NCI-H82 treated with DMSO at 0.1 percent for 48 hours (cell line): ENCODE results near the gene TRIM73.
"Not testable (repeated sequence)": the region's sequence is repeated elsewhere in the genome, so short reads cannot be mapped to it uniquely, and the experiment has no call there.

ENCODE experiments used
- DNase-seq: peaks from one replicate; lab custom pipeline; 2025; ENCODE audit not compliant: unreplicated experiment; lab: John Stamatoyannopoulos, UW

The TRIM73 gene

DNA sequence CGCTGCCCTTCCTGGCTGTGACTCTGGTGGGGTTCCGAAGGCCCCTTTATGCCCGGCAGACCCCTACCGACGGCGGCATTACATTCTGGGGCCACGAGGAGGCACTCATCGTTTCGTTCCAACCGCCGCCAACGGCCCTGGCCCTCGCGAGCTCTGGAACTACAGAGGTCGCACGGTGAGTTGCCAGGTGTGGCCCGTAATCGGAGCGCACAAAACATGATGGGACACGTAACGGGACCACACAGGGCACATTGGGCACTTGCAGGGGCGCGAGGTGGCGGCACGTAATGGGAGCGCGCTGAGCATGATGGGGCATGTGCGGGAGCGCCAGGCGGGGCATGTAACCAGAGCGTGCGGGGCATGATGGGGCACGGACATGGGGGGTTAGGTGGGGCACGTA is at the start of gene TRIM73:
TRIM73 (plus strand) TSS at position 301 of the 400 bp plus-strand sequence. CDS start 3,305 bp downstream, outside the sequence.
- DNase-seq: not testable (repeated sequence)

DNA sequence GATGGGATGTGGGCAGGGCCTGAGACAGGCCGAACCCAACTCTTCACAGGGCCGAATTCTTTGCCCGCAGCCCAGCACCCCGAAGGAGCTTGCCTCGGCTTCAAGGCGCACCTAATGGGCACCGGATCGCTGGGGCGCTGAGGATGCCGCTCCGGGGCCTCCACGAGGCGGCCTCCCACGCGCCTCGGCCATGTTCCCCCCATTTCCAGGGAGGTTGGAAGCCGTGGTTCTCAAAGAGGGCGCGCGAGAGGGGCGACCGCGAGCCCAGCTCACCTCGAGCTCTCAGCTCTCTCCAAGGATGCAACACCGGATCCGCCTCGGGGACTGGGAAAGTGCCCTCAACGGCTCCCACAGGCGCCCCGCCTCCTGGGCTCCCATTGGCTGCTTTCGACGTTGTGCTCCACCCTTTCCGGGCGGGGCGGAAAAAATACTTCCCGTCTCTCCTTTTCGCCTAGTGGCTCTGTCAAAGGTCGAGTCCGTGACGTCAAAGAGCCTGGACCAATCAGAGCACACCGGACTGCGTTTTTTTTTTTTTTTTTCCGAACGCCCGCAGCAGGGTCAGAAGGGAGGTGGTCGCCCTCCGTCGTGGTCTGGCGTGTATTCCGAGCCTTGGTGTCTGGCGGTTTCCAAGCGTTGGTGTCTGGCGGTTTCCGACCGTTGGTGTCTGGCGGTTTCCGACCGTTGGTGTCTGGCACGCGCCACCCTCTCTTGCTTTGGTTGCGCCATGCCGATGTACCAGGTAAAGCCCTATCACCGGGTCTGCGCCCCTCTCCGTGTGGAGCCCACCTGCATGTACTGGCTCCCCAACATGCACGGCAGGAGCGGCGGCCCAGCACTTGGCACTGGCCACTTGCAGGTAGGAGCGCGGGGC is 36.5 kb upstream of the TRIM73 start:
- DNase-seq: not testable (repeated sequence)

DNA sequence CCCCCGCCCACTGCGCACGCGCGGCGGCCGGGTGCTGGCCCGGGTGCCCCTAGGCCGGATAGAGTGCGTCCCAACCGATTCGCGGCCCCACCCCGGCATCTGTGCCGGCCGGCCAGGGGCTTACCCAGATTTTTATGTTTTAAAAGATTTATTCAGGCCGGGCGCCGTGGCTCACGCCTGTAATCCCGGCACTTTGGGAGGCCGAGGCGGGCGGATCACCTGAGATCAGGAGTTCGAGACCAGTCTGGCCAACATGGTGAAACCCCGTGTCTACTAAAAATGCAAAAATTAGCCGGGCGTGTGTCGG is 35.9 kb upstream of the TRIM73 start:
- not testable (repeated sequence) for DNase-seq

DNA sequence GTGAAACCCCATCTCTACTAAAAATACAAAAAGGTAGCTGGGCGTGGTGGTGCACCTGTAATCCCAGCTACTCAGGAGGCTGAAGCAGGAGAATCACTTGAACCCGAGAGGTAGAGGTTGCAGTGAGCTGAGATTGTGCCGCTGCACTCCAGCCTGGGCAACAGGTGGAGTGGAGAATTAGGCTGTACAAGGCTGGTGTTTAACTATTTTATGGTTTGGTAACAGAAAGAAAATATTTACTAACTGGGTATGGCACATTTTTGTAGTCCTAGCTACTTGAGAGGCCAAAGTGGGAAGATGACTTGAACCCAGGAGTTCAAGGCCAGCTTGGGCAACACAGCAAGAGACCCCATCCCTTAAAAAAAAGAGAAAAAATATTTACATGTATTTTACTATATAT is 31.4 kb upstream of the TRIM73 start:
- not testable (repeated sequence) for DNase-seq

DNA sequence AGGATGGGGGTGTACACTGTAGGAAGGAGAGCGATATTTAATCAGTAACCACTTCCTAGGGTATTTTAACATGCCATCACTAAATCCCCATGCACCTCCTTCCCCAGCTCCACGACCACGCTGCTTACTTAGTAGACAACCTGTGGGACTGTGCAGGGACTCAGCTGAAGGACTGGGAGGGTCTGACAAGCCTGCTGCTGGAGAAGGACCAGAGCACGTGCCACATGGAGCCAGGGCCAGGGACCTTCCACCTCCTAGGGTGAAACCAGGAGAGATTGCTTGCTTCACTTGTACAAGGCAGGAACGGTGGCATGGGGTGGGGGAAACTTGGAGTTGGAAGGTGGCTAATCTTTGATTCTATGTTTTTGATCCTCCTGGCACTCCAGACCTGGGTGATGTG is 28.8 kb upstream of the TRIM73 start:
- DNase-seq: not testable (repeated sequence)

DNA sequence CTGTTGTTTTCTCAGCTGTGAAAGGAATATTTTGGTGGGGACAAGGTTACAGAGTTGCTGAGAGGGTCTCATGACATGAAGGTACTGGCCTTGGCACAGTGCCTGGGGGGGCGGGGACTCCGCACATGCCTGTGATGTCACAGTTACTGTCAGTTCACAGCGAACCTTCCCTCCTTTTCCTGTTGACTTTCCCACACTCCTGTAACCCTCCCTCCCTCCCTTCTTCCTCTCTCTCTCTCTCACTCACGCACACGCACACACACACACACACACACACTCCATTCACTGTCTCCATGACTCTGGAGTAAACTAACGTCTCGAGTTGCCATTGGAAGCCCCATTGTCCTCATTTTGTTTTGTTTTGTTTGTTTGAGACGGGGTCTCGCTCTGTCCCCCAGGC is 28.1 kb upstream of the TRIM73 start:
- DNase-seq: not testable (repeated sequence)

DNA sequence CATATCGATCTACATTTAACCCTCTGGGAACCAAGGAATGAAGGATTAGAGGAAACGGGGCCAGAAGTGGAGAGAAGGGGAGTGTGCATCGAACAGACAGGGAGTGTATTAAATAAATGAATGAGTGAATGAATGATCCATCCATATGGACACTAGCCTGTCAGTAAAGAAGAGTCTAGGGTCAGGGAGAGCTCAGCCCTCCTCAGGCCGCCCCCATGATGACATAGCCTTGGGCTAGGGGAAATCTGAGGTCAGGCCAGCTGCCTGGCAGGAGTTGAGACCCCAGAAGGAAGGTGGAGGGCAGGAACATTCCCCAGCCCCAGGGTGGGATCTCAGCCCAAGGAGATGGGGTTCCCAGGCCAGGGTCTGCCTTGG is 21.3 kb upstream of the TRIM73 start:
- DNase-seq: not testable (repeated sequence)

DNA sequence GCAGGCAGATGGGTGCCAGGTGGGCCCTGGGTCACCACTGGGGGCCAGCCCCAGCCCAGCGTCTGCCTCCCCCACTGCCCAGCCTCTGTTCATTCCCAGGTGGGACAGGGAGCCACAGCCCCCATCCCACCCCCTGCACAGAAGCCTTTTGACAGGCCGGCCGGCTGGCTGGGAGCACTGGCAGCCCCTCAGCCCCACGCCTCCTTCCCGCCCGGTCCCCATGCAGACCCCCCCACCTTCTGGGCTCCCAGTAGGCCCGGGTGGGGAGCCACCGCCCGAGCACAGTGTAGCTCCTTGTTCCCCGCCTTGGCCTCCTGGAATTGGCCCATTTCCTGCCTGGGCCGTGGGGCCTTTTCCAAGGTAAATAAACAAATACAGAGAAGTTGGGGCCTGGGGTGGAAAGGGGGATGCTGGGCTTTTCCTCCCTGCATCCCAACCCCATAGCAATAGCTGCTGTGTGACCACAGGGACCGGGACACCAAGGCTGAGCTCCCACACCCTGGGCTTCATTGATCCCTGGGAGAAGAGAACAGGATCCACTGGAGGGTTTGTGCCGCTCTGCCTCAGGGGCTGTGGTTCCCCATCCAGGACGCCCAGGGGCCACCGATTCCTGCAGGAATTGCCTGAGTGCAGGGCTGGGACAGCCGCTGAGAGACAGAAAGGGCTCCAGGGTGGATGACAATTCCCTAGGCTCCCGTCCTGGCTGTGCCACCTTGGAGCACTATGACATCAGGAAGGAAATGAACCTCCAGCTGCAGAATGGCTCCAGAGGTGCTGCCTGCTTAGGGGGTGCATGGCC is 20.7 kb upstream of the TRIM73 start:
- DNase-seq: not testable (repeated sequence)

DNA sequence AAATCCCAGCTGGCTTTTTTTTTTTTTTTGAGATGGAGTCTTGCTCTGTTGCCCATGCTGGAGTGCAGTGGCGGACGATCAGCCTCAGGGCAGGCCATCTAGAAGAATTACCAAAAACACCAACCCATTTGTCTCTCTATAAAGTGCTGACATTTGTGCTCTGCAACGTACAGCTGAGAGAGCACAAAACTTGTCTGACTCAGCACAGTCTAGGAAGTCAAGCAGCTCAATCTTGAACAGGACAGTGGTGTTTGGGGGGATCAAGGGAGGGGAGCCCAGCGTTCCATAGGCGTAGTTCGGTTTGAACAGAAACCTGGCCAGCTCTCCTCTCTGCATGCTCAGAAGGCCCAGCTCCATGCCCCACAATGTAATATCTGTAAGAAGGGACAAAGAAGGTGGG is 2.2 kb upstream of the TRIM73 start:
- DNase-seq: not testable (repeated sequence)

DNA sequence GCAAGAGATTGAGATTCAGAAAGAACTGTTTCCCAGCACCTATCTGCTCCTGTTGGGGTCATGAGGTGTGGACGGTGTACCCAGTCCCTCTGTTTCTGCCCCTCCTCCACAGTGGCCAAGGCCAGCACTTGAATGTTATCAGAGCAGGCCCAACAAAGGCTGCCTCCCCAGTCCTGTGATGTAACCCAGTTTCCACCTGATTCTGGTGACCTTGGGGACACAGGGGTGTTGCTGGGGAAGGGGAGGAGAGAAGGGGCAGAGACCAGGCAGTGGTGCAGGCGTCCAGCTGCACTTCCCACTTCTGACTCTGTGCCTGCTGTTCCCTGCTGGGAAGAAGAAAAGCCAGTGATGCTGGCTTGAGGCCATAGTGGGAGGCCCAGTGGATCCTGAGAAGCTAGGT is 2.4 kb downstream of the TRIM73 start:
- not testable (repeated sequence) for DNase-seq

DNA sequence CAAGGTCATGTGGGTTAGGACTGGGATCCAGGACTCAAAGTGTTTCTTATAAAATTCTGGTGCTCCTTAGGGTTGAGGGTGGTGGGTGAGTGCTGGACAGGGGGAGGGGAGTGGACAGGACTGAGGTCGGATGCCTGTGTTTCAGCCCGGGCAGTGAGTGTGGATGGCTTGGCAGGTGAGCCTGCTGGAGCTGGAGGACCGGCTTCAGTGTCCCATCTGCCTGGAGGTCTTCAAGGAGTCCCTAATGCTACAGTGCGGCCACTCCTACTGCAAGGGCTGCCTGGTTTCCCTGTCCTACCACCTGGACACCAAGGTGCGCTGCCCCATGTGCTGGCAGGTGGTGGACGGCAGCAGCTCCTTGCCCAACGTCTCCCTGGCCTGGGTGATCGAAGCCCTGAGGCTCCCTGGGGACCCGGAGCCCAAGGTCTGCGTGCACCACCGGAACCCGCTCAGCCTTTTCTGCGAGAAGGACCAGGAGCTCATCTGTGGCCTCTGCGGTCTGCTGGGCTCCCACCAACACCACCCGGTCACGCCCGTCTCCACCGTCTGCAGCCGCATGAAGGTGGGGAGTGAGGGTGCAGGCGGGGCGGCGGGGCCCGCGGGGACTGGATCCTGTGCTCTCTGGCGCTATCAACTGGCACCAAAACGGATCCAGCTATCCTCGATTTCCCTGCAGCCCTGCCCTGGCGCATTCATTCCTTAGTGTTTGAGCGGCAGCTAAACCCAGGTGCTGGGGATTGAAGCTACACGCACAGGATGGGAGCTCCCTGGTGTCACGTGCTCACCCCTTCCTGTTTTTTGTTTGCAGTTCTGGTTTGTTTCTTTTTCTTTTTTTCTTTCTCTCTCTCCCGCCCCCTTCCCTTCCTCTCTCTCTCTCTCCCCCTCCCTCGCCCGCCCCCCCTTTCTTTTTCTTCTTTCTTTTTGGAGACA is 3.6 kb downstream of the TRIM73 start:
- DNase-seq: not testable (repeated sequence)

DNA sequence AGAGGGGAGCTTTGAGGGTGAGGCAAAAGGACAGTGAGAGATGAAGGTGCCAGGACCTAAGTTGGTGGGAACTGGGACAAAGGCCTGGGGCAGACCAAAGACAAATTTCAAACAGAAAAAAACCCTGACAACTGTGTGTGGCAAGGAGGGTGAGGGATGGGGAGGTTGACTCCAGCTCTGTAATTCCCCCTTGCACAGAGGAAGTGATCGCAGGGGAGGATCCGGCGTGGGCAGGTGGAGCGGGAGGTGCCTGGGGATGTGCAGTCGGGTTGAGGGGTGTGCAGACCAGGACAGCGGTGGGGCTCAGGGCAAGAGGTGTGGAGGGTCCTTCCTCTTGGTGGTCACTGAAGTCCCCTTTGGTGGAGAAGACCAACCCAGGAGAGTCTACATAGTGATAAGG is 5.1 kb downstream of the TRIM73 start:
- DNase-seq: not testable (repeated sequence)

DNA sequence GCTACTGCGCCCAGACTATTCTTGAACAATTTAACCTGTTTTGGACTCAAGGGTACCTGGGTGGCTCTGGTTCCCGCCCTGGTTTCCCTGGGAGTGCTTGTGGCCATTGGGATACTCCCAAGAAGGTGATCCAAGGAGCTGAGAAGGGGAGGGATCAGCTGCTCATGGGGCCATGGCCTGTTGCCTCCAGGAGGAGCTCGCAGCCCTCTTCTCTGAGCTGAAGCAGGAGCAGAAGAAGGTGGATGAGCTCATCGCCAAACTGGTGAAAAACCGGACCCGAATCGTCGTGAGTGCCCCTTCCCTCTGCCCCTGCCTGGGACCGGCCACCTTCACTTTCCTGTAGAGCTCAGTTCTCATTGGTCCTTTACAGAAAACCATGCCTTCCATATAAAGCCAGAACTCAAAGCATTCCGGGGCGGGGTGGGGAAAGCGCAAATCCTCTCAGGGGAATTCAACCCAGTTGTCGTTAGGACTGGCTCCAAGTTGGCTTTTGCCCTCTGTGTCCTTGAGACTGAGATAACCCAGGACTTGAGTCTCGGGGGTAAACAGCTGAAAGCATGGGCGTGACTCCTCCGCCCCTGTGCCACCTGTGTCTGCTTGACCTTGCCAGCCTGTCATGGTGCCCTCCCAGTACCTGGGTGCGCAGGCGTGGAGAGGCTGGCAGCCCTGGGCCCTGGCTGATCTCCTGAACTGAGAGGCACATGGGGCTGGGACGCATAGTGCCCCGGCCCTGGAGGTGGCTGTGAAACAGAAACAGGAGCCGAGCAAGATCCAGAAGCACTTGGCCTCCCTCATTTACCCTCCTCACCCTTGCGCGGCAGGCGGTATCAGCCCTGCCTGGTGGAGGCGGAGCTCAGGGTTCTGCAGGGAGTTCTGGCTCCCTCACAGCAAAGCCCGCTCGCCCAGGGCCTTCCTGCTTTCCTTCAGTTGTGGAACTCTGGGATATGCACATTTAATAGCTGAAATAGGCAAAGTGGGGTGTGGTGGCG is 8.3 kb downstream of the TRIM73 start:
- DNase-seq: not testable (repeated sequence)

DNA sequence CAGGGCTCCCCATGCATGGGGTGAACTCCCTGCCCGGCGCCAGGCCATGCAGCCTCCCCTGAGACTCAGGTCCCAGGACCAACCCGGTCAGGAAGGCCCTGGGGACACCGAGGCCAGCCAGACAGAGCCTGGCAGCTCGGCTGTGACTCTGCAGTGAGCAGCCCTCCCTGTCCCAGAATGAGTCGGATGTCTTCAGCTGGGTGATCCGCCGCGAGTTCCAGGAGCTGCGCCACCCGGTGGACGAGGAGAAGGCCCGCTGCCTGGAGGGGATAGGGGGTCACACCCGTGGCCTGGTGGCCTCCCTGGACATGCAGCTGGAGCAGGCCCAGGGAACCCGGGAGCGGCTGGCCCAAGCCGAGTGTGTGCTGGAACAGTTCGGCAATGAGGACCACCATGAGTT is 9.2 kb downstream of the TRIM73 start:
- DNase-seq: not testable (repeated sequence)

DNA sequence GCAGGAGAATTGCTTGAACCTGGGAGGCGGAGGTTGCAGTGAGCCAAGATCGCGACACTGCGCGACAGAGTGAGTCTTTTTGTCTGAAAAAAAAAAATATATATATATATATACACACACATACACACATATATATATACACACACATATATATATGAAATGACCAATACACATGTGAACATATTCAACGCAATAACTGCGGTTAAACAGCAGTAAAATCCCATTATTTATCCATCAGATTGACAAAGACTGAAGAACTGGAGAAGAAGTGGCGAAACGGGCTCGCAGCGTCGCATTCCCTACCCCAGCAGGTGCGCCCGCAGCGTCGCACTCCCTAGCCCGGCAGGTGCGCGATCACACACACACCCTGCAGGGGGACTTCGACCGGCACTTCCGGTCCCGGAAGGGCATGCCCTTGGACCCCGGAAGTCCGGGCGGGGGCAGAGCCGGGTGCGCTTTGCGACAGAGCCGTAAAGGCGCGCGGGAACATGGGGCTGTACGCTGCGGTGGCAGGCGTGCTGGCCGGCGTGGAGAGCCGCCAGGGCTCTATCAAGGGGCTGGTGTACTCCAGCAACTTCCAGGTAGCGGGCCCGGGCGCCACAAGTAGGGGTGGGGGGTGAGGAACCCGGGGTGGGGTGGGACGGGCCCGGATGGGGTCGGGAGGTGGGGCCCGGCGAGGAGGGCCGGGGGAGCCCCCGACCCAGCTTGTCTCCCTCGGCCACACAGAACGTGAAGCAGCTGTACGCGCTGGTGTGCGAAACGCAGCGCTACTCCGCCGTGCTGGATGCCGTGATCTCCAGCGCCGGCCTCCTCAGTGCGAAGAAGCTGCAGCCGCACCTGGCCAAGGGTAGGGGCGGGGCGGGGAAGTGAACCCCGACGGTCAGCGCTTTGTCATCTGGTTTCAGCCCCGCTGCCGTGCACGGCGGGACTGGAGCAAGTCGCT is 14.7 kb downstream of the TRIM73 start:
- not testable (repeated sequence) for DNase-seq

DNA sequence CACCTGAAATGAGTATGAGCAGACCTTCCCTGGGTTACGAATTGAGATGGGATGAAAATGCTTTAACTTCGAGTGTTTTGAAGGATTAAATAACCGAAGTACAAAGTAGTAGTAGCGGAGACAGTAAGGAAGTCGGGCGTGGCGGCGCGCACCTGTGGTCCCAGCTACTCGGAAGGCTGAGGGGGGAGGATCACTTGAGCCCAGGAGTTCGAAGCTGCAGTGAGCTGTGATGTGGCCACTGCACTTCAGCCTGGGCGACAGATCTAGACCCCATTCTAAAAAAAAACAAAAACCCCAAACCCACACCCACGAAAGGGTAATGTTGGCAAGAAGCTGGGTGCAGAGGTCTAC is 15.4 kb downstream of the TRIM73 start:
- not testable (repeated sequence) for DNase-seq

DNA sequence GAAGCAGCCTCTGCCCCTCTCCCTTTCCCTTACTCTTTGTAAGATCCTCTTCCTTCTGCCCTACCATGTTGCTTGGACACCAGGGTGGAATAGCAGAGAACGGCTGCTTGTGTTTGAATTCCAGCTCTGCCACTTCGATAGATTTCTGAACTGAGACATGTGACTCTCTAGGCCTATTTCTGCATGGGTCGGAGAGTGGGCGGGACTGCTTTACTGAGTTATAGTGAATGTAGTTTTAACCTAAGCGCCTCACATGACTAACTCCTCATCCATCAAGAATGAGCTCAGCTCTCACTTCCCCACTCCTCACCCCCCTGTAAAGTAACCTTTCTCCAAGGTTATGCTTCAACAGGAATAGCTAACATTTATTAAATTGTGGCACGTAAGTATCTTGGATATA is 18.8 kb downstream of the TRIM73 start:
- DNase-seq: not testable (repeated sequence)

DNA sequence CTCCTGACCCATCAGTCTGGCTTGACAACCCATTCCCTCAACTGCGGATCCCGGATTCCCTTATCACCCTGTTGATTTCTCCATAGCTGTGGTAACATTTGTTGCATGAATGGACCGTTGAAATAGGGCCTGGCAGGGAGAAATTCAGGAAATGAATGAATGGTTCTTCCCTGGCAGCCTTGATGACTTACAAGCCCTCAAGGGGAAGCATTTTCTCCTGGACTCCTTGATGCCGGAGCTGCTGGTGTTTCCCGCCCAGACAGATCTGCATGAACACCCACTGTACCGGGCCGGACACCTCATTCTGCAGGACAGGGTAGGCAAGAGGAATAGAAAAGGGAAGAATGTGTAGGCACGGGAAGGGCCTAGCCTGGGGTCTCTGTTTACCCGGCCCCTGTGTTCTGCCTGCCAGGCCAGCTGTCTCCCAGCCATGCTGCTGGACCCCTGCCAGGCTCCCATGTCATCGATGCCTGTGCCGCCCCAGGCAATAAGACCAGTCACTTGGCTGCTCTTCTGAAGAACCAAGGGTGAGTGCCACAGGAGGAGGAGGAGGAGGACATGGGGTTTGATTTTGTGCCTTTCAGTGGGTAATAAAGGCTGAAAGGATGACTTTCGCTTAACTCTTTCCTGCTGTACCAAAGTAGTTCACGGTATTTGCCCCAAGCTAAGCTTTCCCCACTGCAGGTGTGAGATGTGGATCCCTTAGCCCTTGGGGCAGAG is 19.4 kb downstream of the TRIM73 start:
- DNase-seq: not testable (repeated sequence)
